K562 (cell line): ENCODE results near the gene NACA2. TPM values are rescaled to one million over a fixed set of nuclear protein-coding genes. Genes with fewer than 3 reads are reported as not detected.

Experiments used
- ATAC-seq: fragments of 200-7000 bp; cut with Tn5 transposase; 3 replicates; pipeline ENCODE4 v1.9.1; 2020; ENCODE audit warnings: moderate library complexity
- BruUV-seq: library from RNA; stranded (reverse); fragments of 400-500 nt; replicated peaks from 2 replicates; lab custom pipeline; 2021; lab: Mats Ljungman, UMichigan
- CTCF ChIA-PET: fragments of 300-600 bp; formaldehyde crosslinking; extraction: SDS; loops from one replicate; lab custom pipeline; 2021; ENCODE audit warnings: low intra/inter-chr PET ratio; lab: Yijun Ruan, JAX
- POLR2A ChIA-PET: fragments of 300-600, 350-650 bp; sonication (Branson Sonifier 250); formaldehyde crosslinking; extraction: SDS; loops from one replicate; lab custom pipeline; 2021; ENCODE audit warnings: antibody characterized with exemption, inconsistent platforms; lab: Yijun Ruan, JAX
- DNase-seq, 4 experiments: peaks; one replicate each; pipeline versions ENCODE4 v3.0.0 to v3.0.0-alpha.2; 2011 to 2018; ENCODE audit warnings: low spot score in 3 of 4, mixed read lengths in 3 of 4; ENCODE audit errors: extremely low read depth in 1 of 4
- FAIRE-seq: peaks from 2 replicates; lab custom pipeline; 2011; peaks lifted over from hg19 to GRCh38; lab: Jason Lieb, UNC
- H2AFZ ChIP-seq: 2 replicates; pipeline ENCODE4 v1.6.0; 2011; ENCODE audit warnings: low read depth, low read length, control low read depth, inconsistent platforms
- H3K27ac ChIP-seq: fragments of 200-600 bp; 3 replicates; pipeline ENCODE4 v1.8.0; 2011; ENCODE audit warnings: low read depth, mild to moderate bottlenecking, control low read depth, inconsistent platforms, low read length, moderate library complexity, mixed read lengths; ENCODE audit errors: extremely low read depth
- H3K27me3 ChIP-seq, 2 experiments: fragments of 300-600 bp in 1 of 2; 2 replicates in 1 of 2; 3 replicates in 1 of 2; pipeline versions ENCODE4 v1.6.0 to v1.8.0; 2011; ENCODE audit warnings: inconsistent platforms in 2 of 2, low read length in 2 of 2, mild to moderate bottlenecking in 1 of 2, mixed read lengths in 1 of 2, moderate library complexity in 1 of 2; ENCODE audit not compliant: control insufficient read depth in 2 of 2, insufficient read depth in 2 of 2
- H3K36me3 ChIP-seq: fragments of 300-600 bp; 3 replicates; pipeline ENCODE4 v1.8.0; 2011; ENCODE audit warnings: mild to moderate bottlenecking, low read length, inconsistent platforms; ENCODE audit not compliant: control insufficient read depth, insufficient read depth
- H3K4me1 ChIP-seq, 2 experiments: fragments of 200-600 bp in 1 of 2; replicated peaks in 1 of 2; 2 replicates in 1 of 2; 3 replicates in 1 of 2; pipeline versions ENCODE4 v1.5.1 to v1.8.0; 2011; ENCODE audit warnings: inconsistent platforms in 2 of 2, low read length in 2 of 2, mild to moderate bottlenecking in 1 of 2, mixed read lengths in 1 of 2, moderate library complexity in 1 of 2; ENCODE audit not compliant: control insufficient read depth in 2 of 2, insufficient read depth in 2 of 2
- H3K4me2 ChIP-seq: 2 replicates; pipeline ENCODE4 v1.6.1; 2011; ENCODE audit warnings: low read length, control low read depth, inconsistent platforms, mixed read lengths; ENCODE audit not compliant: insufficient read depth
- H3K4me3 ChIP-seq: fragments of 200-600 bp; sonication (generic), shearing (Covaris generic); 2 replicates; pipeline ENCODE4 v1.5.1; 2016; ENCODE audit warnings: control low read depth, inconsistent platforms
- H3K79me2 ChIP-seq: fragments of 200-600 bp; 3 replicates; pipeline ENCODE4 v1.8.0; 2011; ENCODE audit warnings: low read length, inconsistent platforms; ENCODE audit not compliant: control insufficient read depth, insufficient read depth
- H3K9ac ChIP-seq, 2 experiments: 2 replicates each; pipeline versions ENCODE4 v1.6.0 to v1.6.1; 2011; ENCODE audit warnings: low read depth in 2 of 2, low read length in 2 of 2, control low read depth in 1 of 2, inconsistent platforms in 1 of 2, mild to moderate bottlenecking in 1 of 2, mixed read lengths in 1 of 2; ENCODE audit not compliant: insufficient read depth in 1 of 2
- H3K9me1 ChIP-seq: one replicate; pipeline ENCODE4 v1.6.0; 2011; ENCODE audit warnings: inconsistent platforms, mild to moderate bottlenecking, low read length, moderate library complexity; ENCODE audit not compliant: control insufficient read depth, insufficient read depth
- H3K9me3 ChIP-seq: replicated peaks from 2 replicates; pipeline ENCODE4 v1.5.1; 2011; ENCODE audit warnings: low read depth, low read length, inconsistent platforms; ENCODE audit not compliant: control insufficient read depth, insufficient read depth
- H4K20me1 ChIP-seq: replicated peaks from 2 replicates; pipeline ENCODE4 v1.6.1; 2011; ENCODE audit warnings: low read length, inconsistent platforms, mixed read lengths; ENCODE audit not compliant: control insufficient read depth, insufficient read depth
- CBFB ChIP-seq: sonication (generic); formaldehyde crosslinking; IDR thresholded peaks from 2 replicates; pipeline ENCODE4 v1.4.0; 2020; ENCODE audit warnings: mild to moderate bottlenecking, missing genetic modification reagents
- GTF2E2 ChIP-seq: fragments of 200-800 bp; sonication (Bioruptor generic); IDR thresholded peaks from 2 replicates; pipeline ENCODE4 v1.6.1; 2016; ENCODE audit warnings: missing genetic modification characterization, missing compliant biosample characterization
- NUFIP1 ChIP-seq: fragments of 450-650 bp; IDR thresholded peaks from 2 replicates; pipeline ENCODE4 v1.6.1; 2018; ENCODE audit not compliant: partially characterized antibody
- ZNF316 ChIP-seq: fragments of 450-650 bp; IDR thresholded peaks from 2 replicates; pipeline ENCODE4 v1.6.1; 2016
- WGBS: fragments of 100-300 bp; shearing (Covaris generic); methylation state at CpG from one replicate; pipeline ENCODE4 v1.1.6; 2016; ENCODE audit warnings: low coverage, mixed read lengths; ENCODE audit not compliant: insufficient coverage; ENCODE audit errors: missing lambda C conversion rate; 5-methylcytosine and 5-hydroxymethylcytosine counted together
- in situ Hi-C: fragments of 300-500 bp; cut with MboI; formaldehyde crosslinking; loops from 4 replicates; pipeline ENCODE4 v1.15.0; 2018; ENCODE audit warnings: inconsistent platforms, mixed read lengths
- intact Hi-C: fragments of 100-400 bp; cut with micrococcal nuclease; formaldehyde crosslinking; loops from 2 replicates; pipeline ENCODE4 v1.14.2; 2022
- polyA plus RNA-seq, 8 experiments: library from polyadenylated mRNA; depleted of rRNA in 4 of 8; stranded (reverse) in 5 of 8; unstranded in 3 of 8; fragments of >200 nt; fragmentation: Nextera tagmentation in 2 of 8; fragmentation: Illumina TruSeq in 1 of 8; extraction: Ambion mirVana in 2 of 8; extraction: Trizol in 1 of 8; gene quantifications; 2 replicates each; pipeline versions ENCODE4 v1.2.1 to v1.2.3, GENCODE V29; 2011 to 2014; ENCODE audit warnings: inconsistent platforms in 1 of 8, missing spikeins in 1 of 8
- total RNA-seq, 7 experiments: library from RNA; depleted of rRNA in 6 of 7; stranded (reverse); fragments of >200 nt in 6 of 7; fragmentation: Illumina TruSeq in 2 of 7; extraction: Trizol in 2 of 7; gene quantifications; 2 replicates each; pipeline versions ENCODE4 v1.2.1 to v1.2.3, GENCODE V29; 2011 to 2021; ENCODE audit warnings: low replicate concordance in 1 of 7

The NACA2 gene
- total and polyA plus RNA-seq, 9 of the 15 experiments (the other 6 are each of a cell fraction or from before 2014, with no cell fraction given) = 0.13 to 0.29 (median 0.23) TPM; not detected in 4

DNA sequence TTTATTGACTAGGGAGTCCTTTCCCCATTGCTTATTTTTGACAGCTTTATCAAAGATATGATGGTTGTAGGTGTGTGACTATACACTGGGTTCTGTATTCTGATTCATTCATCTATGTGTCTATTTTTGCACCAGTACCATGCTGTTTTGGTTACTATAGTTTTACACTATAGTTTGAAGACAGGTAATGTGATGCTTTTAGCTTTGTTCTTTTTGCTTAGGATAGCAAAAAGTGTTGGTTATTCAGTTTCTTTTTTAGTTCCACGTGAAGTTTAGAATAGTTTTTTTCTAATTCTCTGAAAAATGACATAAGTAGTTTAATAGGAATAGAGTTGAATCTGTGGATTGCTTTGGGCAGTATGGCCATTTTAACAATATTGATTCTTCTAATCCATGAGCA is 50.1 kb downstream of the NACA2 start:
- in situ Hi-C loops (no loop called here), intact Hi-C loops (no loop called here)
- Histone ChIP-seq H3K4me3 (no peak overlapping the region), H3K27me3 (no peaks in the 10 kb centered on the region; a peak in 1 of 5 replicates), H4K20me1 (no peaks in the 10 kb centered on the region), H3K4me1 (no peaks in the 10 kb centered on the region), H3K9me1 (no peaks in the 10 kb centered on the region), H3K36me3 (no peaks in the 10 kb centered on the region), H3K9me3 (no peaks in the 10 kb centered on the region), H3K79me2 (no peaks in the 10 kb centered on the region), H3K4me2 (no peak overlapping the region), H3K9ac (no peak overlapping the region), H3K27ac (no peak overlapping the region), H2AFZ (no peak overlapping the region)
- DNase-seq (no peak), FAIRE-seq (no peak), ATAC-seq (no peak)
- CTCF ChIA-PET = no interaction called here
- TF ChIP-seq GTF2E2 = no peak
- peak; percentile 45; the same call in 1 of the 2 replicates for TF ChIP-seq ZNF316
- no peak for TF ChIP-seq CBFB (CRISPR knock-in tag)
- no peak for TF ChIP-seq NUFIP1
- POLR2A ChIA-PET = interaction anchor here (0.6 kb wide), 1 partner anchor 327 kb away, joined by 3 read pairs; no protein-coding TSS in a partner anchor
- BruUV-seq = no TSS peak
- WGBS = 0% methylated on average over 1 of the region's 1 CpG

Other genes starting within 250 kb of the NACA2 start
- not detected in 2 replicates for gene TBX2, start 191.4 kb downstream of the NACA2 start, total RNA-seq (2014; rRNA removed)
- gene TBX2, start 191.4 kb downstream of the NACA2 start, total RNA-seq (2014; rRNA removed; fragmentation: Illumina TruSeq; extraction: Trizol) = not detected in 2 replicates
- not detected in 2 replicates for gene TBX2, start 191.4 kb downstream of the NACA2 start, total RNA-seq (2015; rRNA removed; fragmentation: Illumina TruSeq; extraction: Trizol)
- 0.13 and 0.18 TPM in 2 replicates for gene TBX2, start 191.4 kb downstream of the NACA2 start, total RNA-seq (2021)
- gene TBX2, start 191.4 kb downstream of the NACA2 start, polyA plus RNA-seq (2011; rRNA removed) = not detected in 2 replicates
- not detected in 2 replicates for gene TBX2, start 191.4 kb downstream of the NACA2 start, polyA plus RNA-seq (2014; fragmentation: Illumina TruSeq; extraction: Trizol)
- not detected for gene TBX2, start 191.4 kb downstream of the NACA2 start, polyA plus RNA-seq (2014; fragmentation: Nextera tagmentation; extraction: Ambion mirVana)
- not detected in 2 replicates for gene TBX2, start 191.4 kb downstream of the NACA2 start, polyA plus RNA-seq (2014; rRNA removed)
- gene TBX4, start 138.8 kb downstream of the NACA2 start, total RNA-seq (2014; rRNA removed) = not detected in 2 replicates
- gene TBX4, start 138.8 kb downstream of the NACA2 start, total RNA-seq (2014; rRNA removed; fragmentation: Illumina TruSeq; extraction: Trizol) = not detected in 2 replicates
- not detected in 2 replicates for gene TBX4, start 138.8 kb downstream of the NACA2 start, total RNA-seq (2015; rRNA removed; fragmentation: Illumina TruSeq; extraction: Trizol)
- gene TBX4, start 138.8 kb downstream of the NACA2 start, total RNA-seq (2021) = not detected in 2 replicates
- gene TBX4, start 138.8 kb downstream of the NACA2 start, polyA plus RNA-seq (2011; rRNA removed) = not detected in 2 replicates
- gene TBX4, start 138.8 kb downstream of the NACA2 start, polyA plus RNA-seq (2014; fragmentation: Illumina TruSeq; extraction: Trizol) = not detected in 2 replicates
- gene TBX4, start 138.8 kb downstream of the NACA2 start, polyA plus RNA-seq (2014; fragmentation: Nextera tagmentation; extraction: Ambion mirVana) = not detected
- gene TBX4, start 138.8 kb downstream of the NACA2 start, polyA plus RNA-seq (2014; rRNA removed) = not detected in 2 replicates